Fibroblast of skin of abdomen (primary cell): ENCODE measurements around the gene C1orf174.
"Not testable (repeated sequence)": the region's sequence is repeated elsewhere in the genome, so short reads cannot be mapped to it uniquely, and the experiment has no call there.

Experiments
- DNase-seq: peaks from one replicate; pipeline ENCODE4 v3.0.0-alpha.2; 2013

C1orf174 gene

GRCh38 chr1:3925762-3926161 lies 25.7 kb upstream of the C1orf174 start:
- DNase-seq, result no peak

GRCh38 chr1:3925256-3925655 lies 25.2 kb upstream of the C1orf174 start:
- DNase-seq, result no peak

DNA sequence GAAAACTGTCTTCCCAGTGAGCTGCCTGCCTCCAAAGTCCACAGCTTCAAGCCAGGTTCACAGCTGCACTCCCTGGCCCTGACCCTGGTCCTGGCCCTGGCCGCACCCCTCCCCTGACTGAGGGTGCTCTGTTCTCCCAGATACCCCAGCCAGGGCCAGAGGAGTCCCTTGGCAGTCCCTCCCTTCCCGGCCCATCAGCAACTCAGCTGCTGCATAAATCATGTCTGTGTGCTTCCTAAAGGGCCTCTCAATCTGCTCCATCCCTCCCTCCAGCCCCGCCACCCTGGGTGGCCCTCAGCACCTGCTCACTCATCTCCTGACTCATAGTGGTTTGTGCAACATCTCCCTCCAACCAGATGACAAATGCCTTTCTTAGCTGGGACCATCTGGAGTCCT lies 24.8 kb upstream of the C1orf174 start:
- peak; percentile 9 for DNase-seq

DNA sequence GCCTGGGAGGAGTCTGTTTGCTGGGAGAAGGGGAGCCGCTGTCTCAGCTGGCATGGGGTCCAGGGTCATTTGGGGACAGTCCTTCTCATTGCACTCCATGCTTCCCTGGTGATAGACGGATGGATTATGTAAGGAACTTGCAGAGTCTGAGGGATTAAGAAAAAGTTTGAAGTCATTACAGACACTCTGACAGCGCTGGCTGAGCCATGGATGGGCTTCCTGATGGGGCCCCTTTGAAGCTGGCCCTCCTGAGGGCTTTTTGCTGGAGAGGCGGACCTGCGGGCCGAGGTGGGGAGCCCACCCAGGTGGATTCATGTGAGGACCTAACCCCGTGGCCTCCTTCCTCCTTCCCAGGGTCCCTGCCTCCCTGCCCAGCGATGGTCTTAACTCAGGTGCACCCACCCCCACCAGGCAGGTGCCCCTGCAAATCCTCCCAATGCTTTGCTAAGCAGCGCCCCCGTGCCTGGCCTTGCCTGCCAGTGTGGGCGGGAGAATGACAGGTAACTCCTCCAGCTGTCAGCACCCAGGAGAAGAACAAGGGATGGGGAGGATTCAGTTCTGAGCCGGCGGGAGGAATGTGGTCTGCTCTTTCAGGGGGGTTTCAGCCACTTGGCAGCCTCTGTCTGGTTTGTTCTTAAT lies 24.2 kb upstream of the C1orf174 start:
- no peak for DNase-seq

GRCh38 chr1:3923378-3924185 lies 23.5 kb upstream of the C1orf174 start:
- DNase-seq, result no peak

GRCh38 chr1:3922851-3923250 lies 22.8 kb upstream of the C1orf174 start:
- no peak for DNase-seq

DNA sequence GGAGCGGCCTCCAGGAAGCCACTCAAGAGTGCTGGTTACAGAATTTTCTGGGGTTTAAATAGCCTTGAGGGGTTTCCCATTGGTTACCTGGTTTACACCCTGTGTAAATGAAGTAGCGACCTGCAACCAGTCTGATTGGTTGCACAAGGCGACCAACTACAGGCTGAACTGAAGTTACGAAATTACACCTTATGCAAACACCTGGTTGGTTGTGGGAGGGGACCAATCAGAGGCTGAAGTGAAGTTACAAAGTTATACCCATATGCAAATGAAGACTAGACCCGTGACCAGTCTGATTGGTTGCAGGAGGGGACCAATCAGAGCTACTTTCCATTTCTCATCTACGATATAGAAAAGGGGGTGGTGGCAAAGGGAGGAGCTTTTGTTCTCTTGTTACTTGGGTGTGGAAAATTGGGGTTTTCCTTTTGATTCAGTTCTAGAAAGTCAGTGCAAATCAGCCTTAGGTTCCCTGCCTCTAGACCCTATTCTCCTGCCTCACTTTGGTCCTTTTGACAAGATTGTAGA lies 22.2 kb upstream of the C1orf174 start:
- no peak for DNase-seq

- DNase-seq, result no peak
Measured at GRCh38 chr1:3921765-3922164, 21.7 kb upstream of the C1orf174 start.

DNA sequence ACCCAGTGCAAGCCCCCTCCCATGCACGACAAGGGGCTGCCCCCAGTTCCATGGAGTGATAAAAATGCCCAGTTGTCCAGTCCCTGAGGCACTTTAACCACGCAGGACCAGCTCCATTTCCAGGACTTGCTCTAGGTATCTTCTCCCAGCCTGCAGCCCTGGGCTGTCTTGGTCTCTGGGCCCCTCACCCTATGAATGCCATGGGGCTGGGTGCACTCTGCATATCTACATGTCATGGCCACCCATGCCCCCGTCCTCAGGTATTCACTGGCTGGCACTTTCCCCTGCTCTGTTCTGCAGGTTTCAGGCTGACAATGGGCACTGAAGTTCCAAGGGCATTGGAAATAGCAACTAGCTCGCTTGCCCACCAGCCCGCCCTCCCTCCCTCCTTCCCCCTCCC lies 19.6 kb upstream of the C1orf174 start:
- DNase-seq, result no peak

DNA sequence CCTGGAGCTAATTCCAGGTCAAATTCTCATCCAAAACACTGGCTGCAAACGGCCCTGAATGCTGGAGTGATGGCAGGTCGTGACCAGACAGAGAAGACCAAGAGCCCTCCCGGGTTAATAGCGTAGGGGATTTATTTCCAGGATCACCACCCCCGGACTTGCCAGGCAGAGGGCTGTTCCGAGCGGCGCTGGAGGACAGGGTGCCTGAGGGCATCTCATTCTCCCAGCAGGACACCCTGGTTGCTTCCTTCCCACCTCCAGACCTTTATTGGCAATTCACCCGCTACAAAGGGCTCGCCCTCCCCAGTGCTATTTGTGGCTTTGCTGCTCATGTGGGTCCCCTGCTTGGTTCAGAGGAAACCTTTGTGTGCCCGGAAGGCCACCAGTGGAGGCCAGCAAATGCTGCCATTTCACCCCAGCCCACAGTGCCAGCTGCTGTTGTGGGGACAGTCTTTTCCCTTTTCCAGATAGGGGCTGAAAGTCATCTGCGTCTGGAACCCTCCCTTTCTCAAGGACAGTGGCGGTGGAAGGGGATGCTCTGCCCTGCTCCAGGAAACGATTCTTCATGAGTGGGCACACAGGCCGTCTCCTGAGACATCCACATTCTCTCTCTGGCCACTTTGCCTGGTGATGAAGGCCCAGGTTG lies 19.0 kb upstream of the C1orf174 start:
- DNase-seq, result no peak

GRCh38 chr1:3918359-3918758 lies 18.3 kb upstream of the C1orf174 start:
- not testable (repeated sequence) for DNase-seq

DNA sequence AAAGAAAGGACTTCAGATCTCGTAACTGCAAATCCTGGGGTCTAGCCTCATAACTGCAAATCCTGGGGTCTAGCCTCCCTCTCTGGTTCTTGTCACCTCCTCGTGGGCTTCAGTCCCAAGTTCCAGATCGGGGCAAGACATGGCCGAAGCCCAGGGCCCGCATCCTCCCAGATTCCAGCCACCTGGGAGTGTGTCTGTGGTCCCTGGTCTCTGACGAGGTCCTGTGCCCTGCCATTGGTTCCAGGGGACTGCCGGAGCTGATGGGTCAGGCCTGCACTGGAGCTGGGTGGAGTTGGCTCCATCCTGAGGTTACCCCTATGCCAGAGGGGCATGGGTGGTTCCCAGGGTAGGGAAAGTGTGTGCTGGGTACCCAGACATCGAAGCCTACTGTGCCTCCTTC lies 17.7 kb upstream of the C1orf174 start:
- no peak for DNase-seq

DNA sequence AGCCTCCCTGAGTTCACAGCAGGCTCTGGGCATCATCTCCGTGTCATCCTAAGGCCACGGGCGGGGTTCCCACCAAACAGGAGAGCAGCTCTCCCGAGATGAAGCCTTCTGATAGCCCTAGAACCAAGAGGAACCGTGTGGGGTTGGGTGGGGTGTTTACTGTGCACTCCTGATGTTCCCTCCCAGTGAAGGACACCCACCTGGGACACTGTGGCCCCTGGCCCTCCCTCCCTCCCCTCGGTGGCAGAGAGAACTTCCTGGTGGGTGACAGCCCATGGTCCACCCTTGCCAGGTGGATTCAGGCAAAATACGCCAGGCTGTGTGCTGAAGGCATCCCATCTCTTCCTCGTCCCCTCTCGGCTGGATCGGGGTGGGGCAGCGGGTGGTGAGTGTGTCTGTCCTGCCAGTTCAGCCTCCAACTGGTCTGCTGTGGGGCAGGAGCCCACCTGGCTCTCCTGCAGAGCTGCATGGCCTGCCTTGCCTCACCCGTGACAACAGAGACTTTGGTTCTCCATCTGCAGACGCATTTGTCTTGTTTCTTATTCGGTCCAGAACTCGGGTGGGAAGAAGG lies 15.6 kb upstream of the C1orf174 start:
- no peak for DNase-seq

- DNase-seq, result no peak
Measured at GRCh38 chr1:3914911-3915310, 14.8 kb upstream of the C1orf174 start.

- DNase-seq, result no peak
Measured at GRCh38 chr1:3914331-3914851, 14.3 kb upstream of the C1orf174 start.

- DNase-seq, result no peak
Measured at GRCh38 chr1:3912809-3913685, 13.0 kb upstream of the C1orf174 start.

- no peak for DNase-seq
Measured at GRCh38 chr1:3911981-3912808, 12.1 kb upstream of the C1orf174 start.

DNA sequence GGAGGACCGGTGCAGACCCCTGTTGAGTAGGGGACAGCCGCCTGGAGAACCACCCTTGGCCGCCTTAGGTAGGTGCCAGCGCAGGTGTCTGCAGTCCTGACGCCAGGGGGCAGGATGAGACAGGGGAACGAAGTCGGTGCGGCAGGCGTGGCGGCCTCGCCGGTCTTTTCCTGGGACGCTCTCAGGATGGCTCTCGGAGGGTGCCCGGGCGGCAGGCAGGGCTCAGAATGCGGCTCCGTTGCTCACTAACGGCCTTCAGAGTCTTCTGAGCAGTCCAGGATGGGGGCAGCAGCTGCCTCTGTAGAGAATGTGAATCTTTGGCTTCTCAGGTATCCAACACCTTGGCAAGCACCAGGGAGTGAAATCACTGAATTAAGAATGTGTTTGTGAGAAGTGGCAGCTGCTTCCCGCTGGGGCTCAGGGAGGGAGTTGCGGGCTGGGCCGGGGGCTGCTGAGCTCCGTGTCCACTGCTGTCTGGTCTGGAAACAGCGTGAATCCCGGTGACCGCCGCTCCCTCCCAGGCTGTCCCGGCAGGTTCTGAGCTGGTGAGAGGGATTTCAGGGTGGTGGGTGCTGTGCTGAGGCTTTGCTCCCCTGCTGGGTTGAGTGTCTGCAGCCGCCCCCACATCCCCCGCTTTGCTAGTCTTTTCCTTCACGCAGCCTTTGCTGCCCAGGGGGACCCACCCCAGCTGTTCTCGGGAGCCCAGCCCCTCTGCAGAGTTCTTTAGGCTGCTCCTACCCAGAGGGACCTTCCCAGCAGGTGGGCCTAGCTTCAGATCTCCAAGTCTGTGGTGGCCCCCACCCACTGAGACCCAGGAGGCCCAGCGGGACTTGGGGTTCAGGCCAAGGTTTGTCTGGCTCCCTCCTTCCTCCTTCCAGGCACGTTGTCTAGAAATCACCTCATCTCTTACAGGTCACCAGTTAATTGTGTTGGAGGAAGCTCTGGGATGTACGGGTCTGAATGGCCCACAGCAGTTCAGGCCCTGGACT lies 11.1 kb upstream of the C1orf174 start:
- DNase-seq, result peak; percentile 28

DNA sequence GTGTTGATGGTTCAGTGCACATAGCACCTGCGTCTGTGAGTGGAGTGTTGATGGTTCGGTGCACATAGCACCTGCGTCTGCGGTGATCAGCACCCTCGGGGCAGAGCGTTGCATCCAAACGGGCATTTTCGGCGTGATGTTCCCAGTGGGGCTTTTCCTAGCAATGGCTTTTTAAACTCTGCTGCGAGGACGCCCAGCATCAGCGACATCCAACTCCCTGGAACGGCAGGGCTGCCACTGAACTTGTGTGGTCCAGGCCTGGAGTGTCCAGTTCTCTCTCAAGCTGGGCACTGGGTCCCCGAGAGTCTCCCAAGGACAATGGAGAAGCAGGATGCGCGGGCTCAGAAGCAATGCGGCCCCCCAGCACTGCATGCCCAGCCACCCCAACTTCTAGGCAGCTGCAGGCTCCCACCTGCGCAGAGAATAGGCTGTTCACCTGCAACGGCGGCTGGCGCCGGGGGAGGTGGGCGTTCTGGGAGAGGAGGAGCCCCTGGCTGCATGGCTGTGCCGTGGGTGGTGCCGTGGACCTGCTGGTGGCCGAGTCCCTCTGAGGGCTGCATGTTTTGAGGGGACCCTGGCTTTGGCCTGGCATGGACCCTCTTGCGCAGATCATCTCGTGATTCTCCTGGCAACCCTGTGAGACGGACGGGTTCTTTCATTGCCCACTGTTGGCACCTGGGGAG lies 10.1 kb upstream of the C1orf174 start:
- no peak for DNase-seq
